Lower leg skin (tissue), 4 donors: ENCODE results near the gene VSIR. TPM values are rescaled to one million over a fixed set of nuclear protein-coding genes. Genes with fewer than 3 reads are reported as not detected.

Source experiments
- DNase-seq, 2 donors: peaks; one replicate each; pipeline ENCODE4 v3.0.0-alpha.2; 2019; ENCODE audit warnings: low spot score in 2 of 2
- H3K4me3 ChIP-seq: fragments of 200-600 bp; sonication (generic); 2 replicates; pipeline ENCODE4 v1.5.1; 2017; ENCODE audit warnings: mild to moderate bottlenecking, low read depth; ENCODE audit not compliant: poor library complexity, severe bottlenecking
- CTCF ChIP-seq, 3 donors: fragments of 450-650 bp; IDR thresholded peaks; one replicate each; pipeline ENCODE4 v1.5.1; 2016; ENCODE audit warnings: antibody characterized with exemption in 3 of 3, mild to moderate bottlenecking in 3 of 3, moderate library complexity in 2 of 3
- POLR2A ChIP-seq, 2 donors: fragments of 450-650 bp; IDR thresholded peaks; one replicate each; pipeline ENCODE4 v1.6.1; 2016 to 2017; ENCODE audit warnings: antibody characterized with exemption in 2 of 2, mild to moderate bottlenecking in 1 of 2, moderate library complexity in 1 of 2
- WGBS, 2 donors: methylation state at CpG; one replicate each; pipeline ENCODE4 v1.1.5; 2018; 5-methylcytosine and 5-hydroxymethylcytosine counted together
- intact Hi-C: fragments of 100-400 bp; cut with DNase I; formaldehyde crosslinking; loops from one replicate; pipeline ENCODE4 v1.15.0; 2023; ENCODE audit warnings: low total_unique reads
- total RNA-seq, 4 donors: library from RNA; depleted of rRNA; stranded (reverse); fragments of >200 nt; gene quantifications; one replicate each; pipeline ENCODE4 v1.1.0, GENCODE V29; 2016

The VSIR gene
- total RNA-seq, 4 donors from 2014 or later: 14.5 to 56.5 (median 23.2) TPM

GRCh38 chr10:71809628-71810027 lies 36.3 kb upstream of the VSIR start:
- WGBS, 2 donors: 90 to 91% methylated on average over 25 of the region's 25 CpGs

GRCh38 chr10:71807557-71808510 lies 34.5 kb upstream of the VSIR start:
- no peak for DNase-seq
- no peak overlapping the region for H3K4me3 ChIP-seq
- WGBS, 2 donors: 91 to 95% methylated on average over 20 to 21 of the region's 21 CpGs
- TF ChIP-seq CTCF (IDR thresholded peaks at IDR 0.05) (no peak), POLR2A (IDR thresholded peaks at IDR 0.05) (no peak)
- intact Hi-C loops: no loop called here

More at GRCh38 chr10:71809628-71810027, 36.3 kb upstream of the VSIR start:
- DNase-seq: no peak
- intact Hi-C loops: no loop called here
- H3K4me3 ChIP-seq: no peak overlapping the region
- TF ChIP-seq CTCF (IDR thresholded peaks at IDR 0.05): no peak
- no peak for TF ChIP-seq POLR2A (IDR thresholded peaks at IDR 0.05)

- no peak for DNase-seq
- no peak overlapping the region for H3K4me3 ChIP-seq
- 90% methylated on average over 22 to 23 of the region's 23 CpGs for whole genome bisulfite sequencing, 2 donors
- TF ChIP-seq CTCF (IDR thresholded peaks at IDR 0.05): no peak
- TF ChIP-seq POLR2A (IDR thresholded peaks at IDR 0.05): no peak
- intact Hi-C loops: no loop called here
Observed at GRCh38 chr10:71806704-71807556, 33.6 kb upstream of the VSIR start.

- no peak for DNase-seq
- 35 to 44% methylated on average over 33 to 37 of the region's 41 CpGs for WGBS, 2 donors
- intact Hi-C loops: no loop called here
- H3K4me3 ChIP-seq: no peak overlapping the region
- TF ChIP-seq POLR2A (IDR thresholded peaks at IDR 0.05) (no peak), CTCF (IDR thresholded peaks at IDR 0.05) (no peak)
Observed at GRCh38 chr10:71805776-71806703, 32.7 kb upstream of the VSIR start.

- DNase-seq: peak in 1 of 2 donors; percentile 32
Observed at GRCh38 chr10:71804077-71804476, 30.8 kb upstream of the VSIR start.

More at GRCh38 chr10:71804077-71804476, 30.8 kb upstream of the VSIR start:
- no peak overlapping the region for H3K4me3 ChIP-seq
- 47 to 52% methylated on average over 4 of the region's 4 CpGs for WGBS, 2 donors
- intact Hi-C loops: no loop called here
- TF ChIP-seq CTCF (IDR thresholded peaks at IDR 0.05): no peak
- no peak for TF ChIP-seq POLR2A (IDR thresholded peaks at IDR 0.05)
